ENCODE data around the gene ABCC3. TPM values are rescaled to one million over a fixed set of nuclear protein-coding genes. Genes with fewer than 3 reads are reported as not detected.

The ABCC3 gene
- total RNA-seq, 1 donor: 39.3 TPM

DNA sequence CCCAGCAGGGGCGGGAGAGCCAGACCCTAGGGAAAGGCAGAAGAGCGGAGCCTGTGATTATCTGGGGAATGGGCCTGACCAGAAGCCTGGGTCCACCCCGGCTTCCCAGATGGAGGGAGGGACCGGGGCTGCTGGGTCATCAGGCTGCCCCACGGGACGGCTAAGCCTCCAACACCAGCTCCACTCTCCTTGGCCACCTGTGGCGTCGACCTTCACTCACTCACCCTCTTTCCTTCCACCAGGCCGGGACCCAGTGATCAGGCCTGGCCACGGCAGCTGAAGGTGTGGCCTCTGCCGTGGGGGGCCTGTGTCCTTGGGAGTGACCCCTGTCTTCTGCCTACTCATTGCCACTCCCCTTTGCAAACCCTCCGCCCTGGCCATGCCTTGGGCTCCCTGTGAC is 22.4 kb upstream of the ABCC3 start:
- TF ChIP-seq, protein P1, sequence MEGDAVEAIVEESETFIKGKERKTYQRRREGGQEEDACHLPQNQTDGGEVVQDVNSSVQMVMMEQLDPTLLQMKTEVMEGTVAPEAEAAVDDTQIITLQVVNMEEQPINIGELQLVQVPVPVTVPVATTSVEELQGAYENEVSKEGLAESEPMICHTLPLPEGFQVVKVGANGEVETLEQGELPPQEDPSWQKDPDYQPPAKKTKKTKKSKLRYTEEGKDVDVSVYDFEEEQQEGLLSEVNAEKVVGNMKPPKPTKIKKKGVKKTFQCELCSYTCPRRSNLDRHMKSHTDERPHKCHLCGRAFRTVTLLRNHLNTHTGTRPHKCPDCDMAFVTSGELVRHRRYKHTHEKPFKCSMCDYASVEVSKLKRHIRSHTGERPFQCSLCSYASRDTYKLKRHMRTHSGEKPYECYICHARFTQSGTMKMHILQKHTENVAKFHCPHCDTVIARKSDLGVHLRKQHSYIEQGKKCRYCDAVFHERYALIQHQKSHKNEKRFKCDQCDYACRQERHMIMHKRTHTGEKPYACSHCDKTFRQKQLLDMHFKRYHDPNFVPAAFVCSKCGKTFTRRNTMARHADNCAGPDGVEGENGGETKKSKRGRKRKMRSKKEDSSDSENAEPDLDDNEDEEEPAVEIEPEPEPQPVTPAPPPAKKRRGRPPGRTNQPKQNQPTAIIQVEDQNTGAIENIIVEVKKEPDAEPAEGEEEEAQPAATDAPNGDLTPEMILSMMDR (IDR thresholded peaks at IDR 0.05; ENCODE audit: insufficient read depth, low read depth, low read length): no peak
- H3K4me3 ChIP-seq (ENCODE audit: low read depth, low read length): no peak overlapping the region
- DNase-seq (ENCODE audit: low read depth): no peak

DNA sequence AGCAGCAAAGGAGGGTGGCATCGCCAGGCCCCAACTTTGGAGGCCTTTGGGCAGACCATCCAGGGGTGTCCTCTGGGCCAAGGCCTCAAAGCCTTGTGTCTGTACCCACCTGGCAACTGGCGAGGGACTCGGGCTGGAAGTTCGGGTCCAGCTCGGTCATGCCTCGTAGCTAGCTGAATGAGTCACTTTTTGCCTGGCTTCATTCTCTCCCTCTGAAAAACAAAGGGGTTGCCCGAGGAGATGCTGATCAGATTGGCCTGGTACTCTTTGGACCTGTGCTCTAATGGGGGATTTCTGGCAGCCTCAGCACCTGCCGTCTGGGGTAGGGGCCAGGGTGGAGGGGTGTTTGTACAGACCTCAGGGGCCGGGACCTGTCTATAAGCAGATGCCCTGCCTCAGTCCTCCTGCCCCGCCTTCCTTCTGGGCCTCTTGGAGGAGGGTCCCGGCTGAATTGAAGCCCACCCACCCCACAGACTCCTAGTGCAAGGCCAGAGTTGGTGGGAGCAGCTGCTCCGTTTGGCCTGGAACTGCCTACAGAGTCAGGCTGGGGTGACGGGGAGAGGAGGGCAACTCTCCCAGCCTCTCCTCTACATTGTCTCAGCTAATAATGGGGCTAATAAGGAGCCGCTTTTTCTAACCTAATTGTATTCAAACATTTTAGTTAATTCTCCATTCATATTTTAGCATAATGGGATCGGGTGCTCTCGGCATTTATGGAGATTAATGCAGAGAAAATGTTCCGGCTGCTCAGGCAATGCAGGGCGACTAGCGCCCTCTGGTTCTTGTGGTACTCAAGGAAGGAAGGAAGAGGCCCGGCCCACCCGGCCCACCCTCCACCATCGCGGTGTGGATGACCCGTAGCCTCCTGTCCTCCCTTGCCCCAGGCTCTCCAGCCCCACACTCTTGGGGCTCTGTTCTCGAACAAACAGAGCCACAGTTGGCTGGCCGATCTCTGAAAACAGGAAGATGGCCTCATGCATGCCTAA is 21.4 kb upstream of the ABCC3 start:
- no peak overlapping the region for H3K4me3 ChIP-seq (ENCODE audit: low read depth, low read length)
- TF ChIP-seq, protein P1 (IDR thresholded peaks at IDR 0.05; ENCODE audit: insufficient read depth, low read depth, low read length): no peak
- no peak for DNase-seq (ENCODE audit: low read depth)

DNA sequence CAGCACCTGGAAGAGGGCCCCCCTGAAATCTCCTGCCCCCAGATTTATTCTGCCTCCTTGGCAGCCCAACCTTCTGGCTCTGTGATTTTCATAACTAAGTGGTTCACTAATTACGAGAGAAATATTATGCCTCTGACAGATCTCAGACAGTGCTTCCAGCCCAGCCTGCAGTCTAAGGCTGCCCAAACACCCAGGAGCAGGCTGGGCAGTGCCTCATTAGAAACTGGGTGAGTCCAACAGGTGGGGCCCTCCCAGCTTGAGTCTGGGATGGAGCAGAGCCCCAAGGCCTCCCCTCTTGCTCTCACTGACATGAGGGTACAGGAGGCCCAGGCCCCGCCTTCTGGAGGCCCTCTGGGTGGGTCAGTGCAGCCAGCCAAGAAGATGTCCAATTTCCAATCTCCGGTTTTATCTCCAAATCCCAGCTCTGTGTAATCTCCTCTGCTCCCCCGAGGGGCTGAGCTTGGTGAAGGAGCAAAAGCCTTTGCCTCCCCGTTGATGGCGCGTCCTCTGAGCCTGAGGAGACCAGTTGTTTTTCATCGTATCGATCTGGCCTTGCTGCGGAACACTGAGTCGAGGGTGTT is 20.1 kb upstream of the ABCC3 start:
- DNase-seq (ENCODE audit: low read depth): no peak
- H3K4me3 ChIP-seq (ENCODE audit: low read depth, low read length): no peak overlapping the region
- TF ChIP-seq, protein P1 (IDR thresholded peaks at IDR 0.05; ENCODE audit: insufficient read depth, low read depth, low read length): no peak

DNA sequence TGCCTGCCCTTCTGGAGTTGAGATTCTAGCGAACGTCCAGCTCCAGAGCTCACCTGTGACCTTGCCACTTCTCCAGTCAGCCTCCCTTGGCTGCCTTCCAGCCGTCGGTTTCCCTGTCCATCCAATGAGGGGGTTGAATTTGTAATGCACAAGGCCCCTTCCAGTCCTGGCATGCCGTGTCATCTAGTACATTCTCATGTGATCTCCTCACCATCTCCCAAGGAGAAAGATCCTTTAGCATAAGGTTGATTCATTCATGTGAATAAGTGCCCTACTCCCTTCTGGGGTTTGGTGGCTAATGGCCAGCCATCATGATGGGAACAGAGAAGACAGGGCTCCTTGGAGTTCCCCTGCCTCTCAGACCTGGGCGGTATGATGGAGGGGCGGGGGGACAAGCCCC is 18.9 kb upstream of the ABCC3 start:
- H3K4me3 ChIP-seq (ENCODE audit: low read depth, low read length): no peak overlapping the region
- no peak for DNase-seq (ENCODE audit: low read depth)
- TF ChIP-seq, protein P1 (IDR thresholded peaks at IDR 0.05; ENCODE audit: insufficient read depth, low read depth, low read length): no peak

DNA sequence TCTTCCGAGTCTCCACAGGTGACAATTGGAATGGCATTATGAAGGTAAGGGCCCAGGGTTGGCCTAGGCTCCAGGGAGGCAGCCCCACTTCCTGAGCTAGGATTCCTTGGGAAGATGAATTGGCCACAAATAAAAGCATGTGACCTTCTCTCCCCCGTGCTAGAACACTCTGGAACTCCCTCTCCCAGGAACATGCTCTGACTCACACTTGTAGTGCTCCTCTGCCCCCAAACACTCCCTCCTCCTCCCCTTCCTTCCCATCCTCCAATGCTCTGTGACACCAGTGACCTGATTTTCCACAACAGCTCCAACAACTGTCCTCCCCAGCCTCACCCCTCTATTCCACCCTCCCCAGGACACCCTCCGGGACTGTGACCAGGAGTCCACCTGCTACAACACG is 16.4 kb upstream of the ABCC3 start:
- peak; percentile 47 for DNase-seq (ENCODE audit: low read depth)
- TF ChIP-seq, protein P1 (IDR thresholded peaks at IDR 0.05; ENCODE audit: insufficient read depth, low read depth, low read length): no peak
- no peak overlapping the region for H3K4me3 ChIP-seq (ENCODE audit: low read depth, low read length)

DNA sequence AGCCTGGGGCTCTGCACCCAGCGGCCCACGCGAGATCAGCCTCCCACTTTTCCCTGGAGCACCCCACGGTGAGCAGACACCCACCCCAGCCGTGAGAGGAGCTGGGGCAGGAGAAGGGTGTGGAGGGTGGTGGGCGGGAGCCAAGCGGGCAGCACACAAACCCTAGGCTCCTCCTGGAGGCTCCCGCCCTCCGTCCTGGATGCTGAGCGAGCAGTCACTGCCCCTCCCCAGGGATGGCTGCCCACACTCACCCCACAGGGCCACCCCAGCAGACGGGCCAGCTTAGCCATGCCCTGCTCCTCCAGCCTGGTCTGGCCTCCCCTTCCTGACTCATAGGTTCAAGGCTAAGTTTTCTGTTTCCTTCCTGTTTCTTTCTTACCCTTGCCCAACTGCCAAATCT is 15.7 kb upstream of the ABCC3 start:
- H3K4me3 ChIP-seq (ENCODE audit: low read depth, low read length): no peak overlapping the region
- no peak for DNase-seq (ENCODE audit: low read depth)
- TF ChIP-seq, protein P1 (IDR thresholded peaks at IDR 0.05; ENCODE audit: insufficient read depth, low read depth, low read length): no peak

Measured in fibroblast of villous mesenchyme (primary cell).